Caki2 (cell line): Measurements from ENCODE around the gene CNTN1. TPM values are rescaled to one million over a fixed set of nuclear protein-coding genes. Genes with fewer than 3 reads are reported as not detected.
A peak's percentile ranks its signal among the peaks of the same experiment; 100 is the strongest.

Source experiments
- DNase-seq: peaks from one replicate; pipeline ENCODE4 v3.0.0-alpha.2; 2015; ENCODE audit warnings: low read depth
- in situ Hi-C: cut with HindIII; loops from 2 replicates; pipeline ENCODE4 v1.10.0; 2016; ENCODE audit warnings: low sequenced_read_pairs, low pct_unique_long_range_greater_than_20kb, mixed read lengths
- total RNA-seq: library from RNA; depleted of rRNA; stranded (reverse); fragments of >200 nt; shearing (Covaris generic); gene quantifications from 2 replicates; pipeline ENCODE4 v1.2.3, GENCODE V29; 2014; ENCODE audit warnings: low replicate concordance

CNTN1 gene
- total RNA-seq, 1 experiment from 2014 or later = not detected

- DNase-seq = no peak
- in situ Hi-C loops = no loop called here
These were observed 293.8 kb downstream of the CNTN1 start for GRCh38 chr12:40986001-40986400.

- no peak for DNase-seq
- in situ Hi-C loops = no loop called here
These were observed 296.1 kb downstream of the CNTN1 start for GRCh38 chr12:40988355-40988754.

- in situ Hi-C loops = no loop called here
- no peak for DNase-seq
These were observed 296.6 kb downstream of the CNTN1 start for GRCh38 chr12:40988824-40989223.

GRCh38 chr12:40989785-40990184 is 297.5 kb downstream of the CNTN1 start:
- in situ Hi-C loops = no loop called here
- no peak for DNase-seq

- in situ Hi-C loops = no loop called here
- no peak for DNase-seq
These were observed 299.9 kb downstream of the CNTN1 start for GRCh38 chr12:40992158-40992557.

GRCh38 chr12:40992674-40993073 is 300.4 kb downstream of the CNTN1 start:
- no peak for DNase-seq
- in situ Hi-C loops = no loop called here

GRCh38 chr12:40993158-40993557 is 300.9 kb downstream of the CNTN1 start:
- no peak for DNase-seq
- in situ Hi-C loops = no loop called here

- in situ Hi-C loops = no loop called here
These were observed 303.9 kb downstream of the CNTN1 start for GRCh38 chr12:40996091-40996490.

GRCh38 chr12:40999210-40999609 is 307.0 kb downstream of the CNTN1 start:
- no peak for DNase-seq
- in situ Hi-C loops = no loop called here

More at GRCh38 chr12:40996091-40996490, 303.9 kb downstream of the CNTN1 start:
- no peak for DNase-seq

- in situ Hi-C loops = no loop called here
- DNase-seq = peak; percentile 7
These were observed 316.2 kb downstream of the CNTN1 start for GRCh38 chr12:41008472-41008871.

- no peak for DNase-seq
- in situ Hi-C loops = no loop called here
These were observed 319.7 kb downstream of the CNTN1 start for GRCh38 chr12:41011939-41012338.

- in situ Hi-C loops = no loop called here
- DNase-seq = no peak
These were observed 321.8 kb downstream of the CNTN1 start for GRCh38 chr12:41013881-41014642.

- no peak for DNase-seq
- in situ Hi-C loops = no loop called here
These were observed 322.4 kb downstream of the CNTN1 start for GRCh38 chr12:41014643-41015020.

- no peak for DNase-seq
- in situ Hi-C loops = no loop called here
These were observed 325.8 kb downstream of the CNTN1 start for GRCh38 chr12:41018010-41018409.

GRCh38 chr12:41019461-41019860 is 327.2 kb downstream of the CNTN1 start:
- DNase-seq = no peak
- in situ Hi-C loops = no loop called here

- in situ Hi-C loops = no loop called here
These were observed 331.6 kb downstream of the CNTN1 start for GRCh38 chr12:41023836-41024235.

GRCh38 chr12:41026151-41026550 is 333.9 kb downstream of the CNTN1 start:
- no peak for DNase-seq
- in situ Hi-C loops = no loop called here

More at GRCh38 chr12:41023836-41024235, 331.6 kb downstream of the CNTN1 start:
- DNase-seq = no peak

GRCh38 chr12:41032386-41032785 is 340.1 kb downstream of the CNTN1 start:
- in situ Hi-C loops = no loop called here
- DNase-seq = no peak

GRCh38 chr12:41034686-41035085 is 342.4 kb downstream of the CNTN1 start:
- DNase-seq = no peak
- in situ Hi-C loops = no loop called here

- DNase-seq = no peak
- in situ Hi-C loops = no loop called here
These were observed 347.2 kb downstream of the CNTN1 start for GRCh38 chr12:41039461-41039860.
